ENCODE measurements around the gene BLACAT1. TPM values are rescaled to one million over a fixed set of nuclear protein-coding genes. Genes with fewer than 3 reads are reported as not detected.

BLACAT1 gene
- polyA plus RNA-seq, 3 donors, result not detected

DNA sequence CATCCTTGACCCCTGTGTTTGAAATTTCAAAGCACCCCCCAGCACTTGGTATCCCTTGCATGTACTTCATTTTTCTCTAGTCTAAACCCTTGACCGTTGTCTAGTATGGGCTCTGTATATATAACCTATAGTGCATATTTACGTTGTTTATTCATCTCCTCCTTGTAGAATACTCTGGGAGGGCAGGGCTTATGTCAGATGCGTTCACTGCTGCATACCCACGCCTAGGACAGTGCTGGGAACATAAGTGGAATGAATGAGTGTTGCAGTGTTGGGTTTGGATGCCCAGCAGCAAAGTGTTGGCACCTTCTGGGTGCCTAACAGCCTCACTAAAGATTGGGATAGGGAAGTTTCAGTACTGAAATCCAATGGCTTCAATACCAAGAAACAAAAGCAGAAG, 17.6 kb upstream of the BLACAT1 start:
- Histone ChIP-seq H3K9me3 (replicated peaks in 1 of 2; ENCODE audit: control insufficient read depth in 1 of 2, insufficient read depth in 1 of 2, low read length in 2 of 2) (peaks cover 12 to 17% of the 10 kb centered on the region in 2 donors), H3K4me2 (replicated peaks; ENCODE audit: extremely low read depth, low read length, poor library complexity, severe bottlenecking) (no peak overlapping the region), H3K9ac (ENCODE audit: insufficient read depth, low read length, poor library complexity, severe bottlenecking) (no peak overlapping the region), H4K20me1 (ENCODE audit: insufficient read depth, low read length) (no peaks in the 10 kb centered on the region), H3K4me1 (ENCODE audit: control insufficient read depth in 1 of 2, insufficient read depth in 2 of 2, low read length in 2 of 2) (no peaks in the 10 kb centered on the region), H2AFZ (ENCODE audit: insufficient read depth, low read depth, low read length, poor library complexity, severe bottlenecking) (no peak overlapping the region), H3K79me2 (ENCODE audit: insufficient read depth, low read length) (no peaks in the 10 kb centered on the region), H3K4me3 (replicated peaks in 1 of 3; ENCODE audit: low read depth in 2 of 3, low read length in 3 of 3) (no peak overlapping the region), H3K36me3 (replicated peaks in 1 of 2; ENCODE audit: control insufficient read depth in 1 of 2, insufficient read depth in 2 of 2, low read length in 2 of 2) (no peaks in the 10 kb centered on the region), H3K27ac (ENCODE audit: low read depth in 1 of 2, low read length in 2 of 2) (no peak overlapping the region), H3K27me3 (ENCODE audit: control insufficient read depth in 2 of 2, insufficient read depth in 2 of 2, low read length in 2 of 2) (peaks cover 0 to 17% of the 10 kb centered on the region in 2 donors)
- intact Hi-C loops (cut with micrococcal nuclease), result no loop called here
- H3K4me3 Mint-ChIP-seq, result peak overlapping the region in 1 of 2 donors; percentile 26
- no peaks in the 10 kb centered on the region for H3K4me1 Mint-ChIP-seq
- DNase-seq, result no peak
- H3K27ac Mint-ChIP-seq, result no peak overlapping the region
- no peak for TF ChIP-seq CTCF (IDR thresholded peaks at IDR 0.05)
- WGBS (ENCODE audit: insufficient coverage), result no CpG with 5 or more reads among the region's 4 CpGs
- peaks cover 14 to 34% (median 21%) of the 10 kb centered on the region in 3 donors for H3K27me3 Mint-ChIP-seq (ENCODE audit: low read depth in 3 of 3)
- H3K36me3 Mint-ChIP-seq, result no peaks in the 10 kb centered on the region
- peaks cover 9 to 27% (median 19%) of the 10 kb centered on the region in 7 donors for H3K9me3 Mint-ChIP-seq

DNA sequence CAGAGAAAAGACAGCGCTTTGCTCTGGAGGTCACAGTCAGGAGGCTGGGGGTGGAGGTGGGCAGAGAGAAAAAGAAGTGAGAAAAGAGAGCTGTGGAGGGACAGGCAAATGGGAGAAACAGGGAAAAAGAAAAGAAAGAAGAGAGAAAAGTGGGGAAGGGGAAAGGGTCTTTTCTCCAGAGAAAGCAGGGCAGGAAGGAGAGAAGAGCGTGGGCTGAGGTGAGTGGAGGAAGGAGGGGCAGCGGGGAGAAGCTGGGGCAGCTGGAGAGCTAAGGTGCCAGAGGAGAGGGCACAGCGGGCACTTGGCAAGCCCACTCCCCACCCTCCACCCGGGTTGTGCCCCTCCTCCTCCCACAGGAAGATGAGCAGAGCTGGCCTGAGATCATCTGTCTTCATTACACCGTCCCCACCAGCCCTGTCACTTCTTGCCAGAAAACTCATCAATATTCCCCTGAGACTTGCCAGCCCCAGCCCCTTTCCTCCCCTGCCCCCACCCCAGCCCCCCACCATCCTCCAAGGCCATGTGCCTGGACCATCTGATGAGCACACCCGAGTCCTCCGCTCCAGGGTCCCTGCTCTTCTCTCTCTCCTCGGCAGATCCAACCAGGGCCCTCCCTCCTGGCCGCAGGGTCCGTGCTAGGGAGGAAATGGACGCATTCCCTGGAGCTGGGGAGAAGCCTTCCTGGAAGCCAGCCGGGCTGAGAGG, 17.0 kb upstream of the BLACAT1 start:
- Mint-ChIP-seq H3K4me1 (no peaks in the 10 kb centered on the region), H3K9me3 (peaks cover 9 to 27% (median 19%) of the 10 kb centered on the region in 7 donors), H3K4me3 (no peak overlapping the region), H3K27ac (peak overlapping the region in 1 of 7 donors; percentile 41), H3K36me3 (no peaks in the 10 kb centered on the region), H3K27me3 (ENCODE audit: low read depth in 3 of 3) (peaks cover 14 to 37% (median 23%) of the 10 kb centered on the region in 3 donors)
- H3K9ac ChIP-seq (ENCODE audit: insufficient read depth, low read length, poor library complexity, severe bottlenecking), result no peak overlapping the region
- no peak overlapping the region for H3K4me3 ChIP-seq (replicated peaks in 1 of 3; ENCODE audit: low read depth in 2 of 3, low read length in 3 of 3)
- H3K27ac ChIP-seq (ENCODE audit: low read depth in 1 of 2, low read length in 2 of 2), result no peak overlapping the region
- no peaks in the 10 kb centered on the region for H3K36me3 ChIP-seq (replicated peaks in 1 of 2; ENCODE audit: control insufficient read depth in 1 of 2, insufficient read depth in 2 of 2, low read length in 2 of 2)
- 16% methylated on average over 6 of the region's 13 CpGs for WGBS (ENCODE audit: insufficient coverage)
- no peaks in the 10 kb centered on the region for H4K20me1 ChIP-seq (ENCODE audit: insufficient read depth, low read length)
- no peaks in the 10 kb centered on the region for H3K79me2 ChIP-seq (ENCODE audit: insufficient read depth, low read length)
- no peak for TF ChIP-seq CTCF (IDR thresholded peaks at IDR 0.05)
- no peaks in the 10 kb centered on the region for H3K4me1 ChIP-seq (ENCODE audit: control insufficient read depth in 1 of 2, insufficient read depth in 2 of 2, low read length in 2 of 2)
- DNase-seq, result no peak
- peaks cover 0 to 17% of the 10 kb centered on the region in 2 donors for H3K27me3 ChIP-seq (ENCODE audit: control insufficient read depth in 2 of 2, insufficient read depth in 2 of 2, low read length in 2 of 2)
- H2AFZ ChIP-seq (ENCODE audit: insufficient read depth, low read depth, low read length, poor library complexity, severe bottlenecking), result no peak overlapping the region
- intact Hi-C loops (cut with micrococcal nuclease), result no loop called here
- H3K4me2 ChIP-seq (replicated peaks; ENCODE audit: extremely low read depth, low read length, poor library complexity, severe bottlenecking), result no peak overlapping the region
- H3K9me3 ChIP-seq (replicated peaks in 1 of 2; ENCODE audit: control insufficient read depth in 1 of 2, insufficient read depth in 1 of 2, low read length in 2 of 2), result peaks cover 12 to 17% of the 10 kb centered on the region in 2 donors

Data from CD14-positive monocyte (primary cell).